Body of pancreas (tissue), 4 donors: ENCODE measurements around the gene TMEM94. TPM values are rescaled to one million over a fixed set of nuclear protein-coding genes. Genes with fewer than 3 reads are reported as not detected.

Source experiments
- ATAC-seq: fragments of 150-250 bp; one replicate; pipeline ENCODE4 v1.9.1; 2016
- DNase-seq, 4 donors: peaks; one replicate each; pipeline ENCODE4 v3.0.0-alpha.2; 2019
- H3K27ac ChIP-seq, 4 donors: fragments of 200-600 bp; sonication (generic); 1 replicate in 3 of 4; 2 replicates in 1 of 4; pipeline versions ENCODE4 v1.5.1 to v1.6.1; 2016 to 2019; ENCODE audit warnings: mild to moderate bottlenecking in 1 of 4, mixed read lengths in 1 of 4, moderate library complexity in 1 of 4
- H3K27me3 ChIP-seq, 2 donors: fragments of 200-600 bp; sonication (generic); one replicate each; pipeline ENCODE4 v1.6.0; 2016; ENCODE audit warnings: mild to moderate bottlenecking in 1 of 2
- H3K36me3 ChIP-seq, 2 donors: fragments of 200-600 bp; sonication (generic); replicated peaks in 1 of 2; 2 replicates each; pipeline ENCODE4 v1.5.1; 2016; ENCODE audit warnings: low read depth in 2 of 2; ENCODE audit not compliant: insufficient read depth in 1 of 2
- H3K4me1 ChIP-seq: fragments of 200-600 bp; sonication (generic); one replicate; pipeline ENCODE4 v1.6.0; 2016
- H3K4me3 ChIP-seq, 2 donors: fragments of 200-600 bp; sonication (generic); 1 replicate in 1 of 2; 2 replicates in 1 of 2; pipeline ENCODE4 v1.5.1; 2016 to 2019
- H3K9me3 ChIP-seq, 3 donors: fragments of 200-600 bp; sonication (generic); 1 replicate in 2 of 3; 2 replicates in 1 of 3; pipeline ENCODE4 v1.5.1; 2016
- POLR2A ChIP-seq, 3 donors: fragments of 450-650 bp; IDR thresholded peaks; one replicate each; pipeline ENCODE4 v1.6.1; 2016; ENCODE audit warnings: antibody characterized with exemption in 3 of 3, mild to moderate bottlenecking in 2 of 3
- WGBS, 2 donors: methylation state at CpG; one replicate each; pipeline ENCODE4 v1.1.5; 2017; 5-methylcytosine and 5-hydroxymethylcytosine counted together
- intact Hi-C: fragments of 100-400 bp; cut with DNase I; formaldehyde crosslinking; loops from one replicate; pipeline ENCODE4 v1.15.1; 2023
- total RNA-seq, 2 donors: library from RNA; depleted of rRNA; stranded (reverse); fragments of >200 nt; gene quantifications; one replicate each; pipeline ENCODE4 v1.1.0, GENCODE V29; 2016
- TF ChIP-seq, protein P1 (sequence below), 7 experiments: fragments of 450-650 bp in 4 of 7; fragments of 200-600 bp in 3 of 7; sonication (generic) in 3 of 7; IDR thresholded peaks; one replicate each; pipeline ENCODE4 v1.5.1; 2016 to 2019; ENCODE audit warnings: antibody characterized with exemption in 7 of 7

TMEM94 gene
- 100 to 1,000 TPM in 1 of 2 donors, 10 to 100 TPM in 1; 27.2 to 145 TPM for total RNA-seq

- DNase-seq (peak; percentile 94 to 97 (median 96)), ATAC-seq (peak; percentile 100)
- H3K27ac ChIP-seq: peak within 1 kb of the TSS; percentile 41 to 90 (median 68)
- 0 to 1% methylated on average over 6 to 31 of the region's 33 CpGs for WGBS, 2 donors
- no peaks in the 10 kb centered on the region for H3K27me3 ChIP-seq
- no peaks in the 10 kb centered on the region for H3K9me3 ChIP-seq
- intact Hi-C loops: no loop called here
- H3K4me3 ChIP-seq: peak within 1 kb of the TSS; percentile 55 to 72
- TF ChIP-seq, protein P1, sequence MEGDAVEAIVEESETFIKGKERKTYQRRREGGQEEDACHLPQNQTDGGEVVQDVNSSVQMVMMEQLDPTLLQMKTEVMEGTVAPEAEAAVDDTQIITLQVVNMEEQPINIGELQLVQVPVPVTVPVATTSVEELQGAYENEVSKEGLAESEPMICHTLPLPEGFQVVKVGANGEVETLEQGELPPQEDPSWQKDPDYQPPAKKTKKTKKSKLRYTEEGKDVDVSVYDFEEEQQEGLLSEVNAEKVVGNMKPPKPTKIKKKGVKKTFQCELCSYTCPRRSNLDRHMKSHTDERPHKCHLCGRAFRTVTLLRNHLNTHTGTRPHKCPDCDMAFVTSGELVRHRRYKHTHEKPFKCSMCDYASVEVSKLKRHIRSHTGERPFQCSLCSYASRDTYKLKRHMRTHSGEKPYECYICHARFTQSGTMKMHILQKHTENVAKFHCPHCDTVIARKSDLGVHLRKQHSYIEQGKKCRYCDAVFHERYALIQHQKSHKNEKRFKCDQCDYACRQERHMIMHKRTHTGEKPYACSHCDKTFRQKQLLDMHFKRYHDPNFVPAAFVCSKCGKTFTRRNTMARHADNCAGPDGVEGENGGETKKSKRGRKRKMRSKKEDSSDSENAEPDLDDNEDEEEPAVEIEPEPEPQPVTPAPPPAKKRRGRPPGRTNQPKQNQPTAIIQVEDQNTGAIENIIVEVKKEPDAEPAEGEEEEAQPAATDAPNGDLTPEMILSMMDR (IDR thresholded peaks at IDR 0.05): no peak
- peak in 2 of 3 donors; percentile 60 to 61 for TF ChIP-seq POLR2A (IDR thresholded peaks at IDR 0.05)
- no peaks in the 10 kb centered on the region for H3K36me3 ChIP-seq
- H3K4me1 ChIP-seq: peaks cover 10% of the 10 kb centered on the region
Observed at GRCh38 chr17:75456417-75457046, at the start of gene TMEM94. Gene TMEM94 (plus strand): TSS chr17:75456635. CDS start chr17:75471906, 15,271 bp downstream.

- H3K27ac ChIP-seq: no peak overlapping the region
- no peak for ATAC-seq
- TF ChIP-seq POLR2A (IDR thresholded peaks at IDR 0.05): no peak
- TF ChIP-seq, protein P1 (IDR thresholded peaks at IDR 0.05): no peak
- intact Hi-C loops: no loop called here
- 76 to 88% methylated on average over 2 of the region's 2 CpGs for WGBS, 2 donors
- DNase-seq: no peak
- H3K4me3 ChIP-seq: no peak overlapping the region
- H3K36me3 ChIP-seq: no peaks in the 10 kb centered on the region
- H3K9me3 ChIP-seq: no peaks in the 10 kb centered on the region
- H3K27me3 ChIP-seq: no peaks in the 10 kb centered on the region
- H3K4me1 ChIP-seq: peaks cover 26% of the 10 kb centered on the region
Observed at GRCh38 chr17:75407655-75408352, 48.6 kb upstream of the TMEM94 start.

- Histone ChIP-seq H3K27ac (no peak overlapping the region), H3K27me3 (no peaks in the 10 kb centered on the region), H3K4me1 (peaks cover 16% of the 10 kb centered on the region), H3K4me3 (no peak overlapping the region), H3K9me3 (no peaks in the 10 kb centered on the region), H3K36me3 (no peaks in the 10 kb centered on the region)
- 59 to 73% methylated on average over 2 to 4 of the region's 4 CpGs for WGBS, 2 donors
- no peak for TF ChIP-seq POLR2A (IDR thresholded peaks at IDR 0.05)
- TF ChIP-seq, protein P1 (IDR thresholded peaks at IDR 0.05): no peak
- intact Hi-C loops: loop anchor here (5.0 kb wide), 1 partner anchor 88 kb away; no protein-coding TSS in a partner anchor
- DNase-seq (no peak), ATAC-seq (no peak)
Observed at GRCh38 chr17:75410141-75410540, 46.3 kb upstream of the TMEM94 start.

GRCh38 chr17:75411328-75412067 is 44.9 kb upstream of the TMEM94 start:
- Histone ChIP-seq H3K4me1 (peaks cover 10% of the 10 kb centered on the region), H3K27ac (no peak overlapping the region), H3K4me3 (no peak overlapping the region), H3K27me3 (no peaks in the 10 kb centered on the region), H3K9me3 (no peaks in the 10 kb centered on the region), H3K36me3 (no peaks in the 10 kb centered on the region)
- TF ChIP-seq POLR2A (IDR thresholded peaks at IDR 0.05): no peak
- TF ChIP-seq, protein P1 (IDR thresholded peaks at IDR 0.05): no peak
- ATAC-seq (no peak), DNase-seq (no peak)
- WGBS, 2 donors: 70 to 75% methylated on average over 5 of the region's 5 CpGs
- intact Hi-C loops: loop anchor here (5.0 kb wide), 1 partner anchor 89 kb away; no protein-coding TSS in a partner anchor
